HG02973 (cell line): ENCODE data around the gene COMMD10.

Experiments
- ATAC-seq: cut with Tn5 transposase; IDR thresholded peaks from one replicate; pipeline ENCODE4 v1.9.1; 2021; ENCODE audit warnings: moderate library complexity; ENCODE audit not compliant: unreplicated experiment

The COMMD10 gene

DNA sequence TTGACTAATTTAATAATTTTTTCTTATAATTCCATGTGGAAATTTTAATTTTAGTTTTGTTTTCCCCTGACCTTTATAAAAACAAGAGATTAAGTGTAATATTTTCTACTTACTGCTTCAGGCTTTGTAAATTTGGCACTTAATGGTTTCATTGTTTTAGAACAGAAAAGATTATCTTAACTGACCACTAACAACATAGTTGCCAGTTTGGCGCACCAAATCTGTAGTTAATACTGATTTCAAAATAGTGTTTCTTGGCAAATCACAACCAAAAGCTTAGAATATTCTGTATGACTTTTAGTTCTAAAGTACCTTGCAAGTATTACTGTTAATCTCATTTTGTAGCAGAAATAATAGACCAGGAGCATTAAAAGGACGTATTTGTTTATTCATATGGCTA lies 124.3 kb downstream of the COMMD10 start:
- ATAC-seq = no peak

GRCh38 chr5:116212225-116212624 lies 127.4 kb downstream of the COMMD10 start:
- no peak for ATAC-seq

- no peak for ATAC-seq
Observed at GRCh38 chr5:116216246-116216645, 131.4 kb downstream of the COMMD10 start.

DNA sequence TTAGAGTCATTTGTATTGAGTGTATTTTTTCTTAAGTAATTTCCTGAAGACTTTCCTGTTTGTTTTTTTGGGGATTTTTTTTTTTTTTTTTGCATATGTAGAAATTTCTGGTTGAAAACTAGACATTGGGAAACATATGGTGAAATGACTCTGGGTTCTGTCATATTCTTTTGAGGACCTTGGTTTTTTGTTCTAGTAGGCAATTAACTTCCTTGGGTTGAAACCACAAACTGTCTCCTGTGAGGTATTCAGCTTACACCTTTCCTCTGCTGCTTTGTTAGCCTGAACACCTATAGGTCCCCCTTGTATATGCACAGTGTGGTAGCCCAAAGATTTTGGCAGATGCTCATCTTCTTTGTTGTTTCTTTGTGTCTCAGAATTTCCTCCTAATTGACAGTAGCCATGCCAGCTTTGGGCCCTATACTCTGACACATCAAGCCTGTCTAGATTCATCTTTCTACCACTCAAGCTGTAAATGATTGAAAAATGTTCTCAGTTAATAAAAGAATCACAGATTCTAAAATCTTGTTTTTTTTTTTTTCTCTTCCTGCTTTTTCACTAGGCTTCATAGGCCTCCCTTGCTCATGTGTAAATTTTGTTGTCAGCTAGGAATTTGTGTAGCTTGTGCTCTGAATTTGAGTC lies 140.6 kb downstream of the COMMD10 start:
- ATAC-seq = no peak

- no peak for ATAC-seq
Observed at GRCh38 chr5:116229131-116229689, 144.4 kb downstream of the COMMD10 start.

- ATAC-seq = no peak
Observed at GRCh38 chr5:116231288-116231687, 146.5 kb downstream of the COMMD10 start.

DNA sequence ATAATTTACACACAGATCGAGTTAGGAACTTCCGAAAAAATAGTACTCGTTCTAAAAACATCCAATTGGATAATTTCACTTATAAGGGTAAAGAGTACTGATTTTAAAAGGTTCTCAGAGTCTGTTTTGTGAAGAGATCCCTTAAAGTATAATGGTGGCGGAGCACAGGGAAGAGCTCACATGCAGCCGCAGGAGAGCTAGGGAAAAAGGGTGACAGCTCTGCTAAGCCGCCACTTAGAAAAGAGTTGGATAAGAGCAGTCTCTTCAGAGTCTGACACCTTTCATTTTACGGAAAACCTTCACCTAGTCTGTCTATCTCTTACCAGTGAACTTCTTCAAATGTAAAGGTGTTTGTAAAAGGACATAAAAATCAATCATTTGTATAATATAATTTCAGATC lies 149.9 kb downstream of the COMMD10 start:
- ATAC-seq = no peak

- ATAC-seq = no peak
Observed at GRCh38 chr5:116237917-116238500, 153.2 kb downstream of the COMMD10 start.

GRCh38 chr5:116242343-116242742 lies 157.5 kb downstream of the COMMD10 start:
- ATAC-seq = no peak

GRCh38 chr5:116248432-116248831 lies 163.6 kb downstream of the COMMD10 start:
- no peak for ATAC-seq

- no peak for ATAC-seq
Observed at GRCh38 chr5:116249648-116250047, 164.8 kb downstream of the COMMD10 start.

DNA sequence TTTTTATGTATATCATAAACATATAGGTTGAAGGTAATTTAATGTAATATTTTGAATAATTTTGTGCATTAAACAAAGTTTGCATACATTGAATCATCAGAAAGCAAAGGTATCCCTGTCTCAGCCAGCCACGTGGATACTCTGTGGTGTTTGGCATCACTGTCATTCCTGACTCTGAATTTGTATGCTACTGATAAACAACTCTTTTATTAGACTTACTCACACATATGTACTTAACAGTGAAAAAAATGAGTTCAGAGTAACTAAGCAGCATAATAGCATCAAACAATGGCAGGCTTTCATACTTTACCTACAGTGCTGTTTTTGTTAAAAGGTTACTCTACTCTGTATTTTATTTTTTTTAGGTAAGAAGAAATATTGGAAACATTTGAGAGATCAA lies 171.9 kb downstream of the COMMD10 start:
- no peak for ATAC-seq

DNA sequence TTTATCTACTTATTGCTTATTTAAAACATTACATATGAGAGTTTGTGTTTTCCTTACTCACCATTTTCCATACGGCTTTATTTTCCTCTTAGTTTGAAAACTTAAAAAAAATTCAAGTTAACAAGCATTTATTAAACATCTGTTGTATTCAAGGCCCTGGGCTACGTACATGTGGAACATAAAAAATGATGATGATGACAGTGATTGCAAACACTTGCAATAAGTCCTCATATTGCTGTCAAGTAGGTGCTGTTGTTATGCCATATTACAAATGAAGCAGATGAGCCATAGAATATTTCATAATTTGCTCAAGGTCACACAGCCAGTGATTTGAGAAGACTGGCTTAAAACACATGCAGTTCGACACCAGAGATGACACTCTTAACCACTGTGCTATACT lies 180.6 kb downstream of the COMMD10 start:
- no peak for ATAC-seq

DNA sequence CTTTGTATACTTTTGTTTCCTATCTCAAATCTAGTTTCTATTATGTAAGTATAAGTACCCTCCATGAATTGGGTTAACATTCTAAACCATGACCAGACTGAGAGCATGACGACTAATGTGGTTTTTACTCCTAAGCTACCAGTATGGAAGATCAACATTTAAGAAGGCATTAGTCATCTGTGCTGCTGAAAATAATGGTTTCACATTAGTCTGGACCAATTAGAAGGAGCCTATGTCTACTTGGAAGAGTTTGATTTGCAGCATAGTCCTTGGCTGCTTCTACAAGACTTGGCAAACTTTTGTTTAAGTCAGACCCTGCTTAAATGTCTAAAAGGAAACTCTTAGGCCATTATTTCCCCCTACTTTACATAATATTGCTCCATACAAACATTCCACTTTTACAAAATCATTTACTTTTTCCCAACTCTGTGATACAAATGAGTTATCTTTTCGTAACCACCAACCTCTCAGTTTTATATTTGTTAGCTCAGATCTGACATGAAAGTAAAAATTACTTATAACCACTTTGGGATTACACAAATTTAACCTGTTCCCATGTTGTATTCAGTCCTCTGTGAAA lies 186.7 kb downstream of the COMMD10 start:
- ATAC-seq = peak; percentile 76

DNA sequence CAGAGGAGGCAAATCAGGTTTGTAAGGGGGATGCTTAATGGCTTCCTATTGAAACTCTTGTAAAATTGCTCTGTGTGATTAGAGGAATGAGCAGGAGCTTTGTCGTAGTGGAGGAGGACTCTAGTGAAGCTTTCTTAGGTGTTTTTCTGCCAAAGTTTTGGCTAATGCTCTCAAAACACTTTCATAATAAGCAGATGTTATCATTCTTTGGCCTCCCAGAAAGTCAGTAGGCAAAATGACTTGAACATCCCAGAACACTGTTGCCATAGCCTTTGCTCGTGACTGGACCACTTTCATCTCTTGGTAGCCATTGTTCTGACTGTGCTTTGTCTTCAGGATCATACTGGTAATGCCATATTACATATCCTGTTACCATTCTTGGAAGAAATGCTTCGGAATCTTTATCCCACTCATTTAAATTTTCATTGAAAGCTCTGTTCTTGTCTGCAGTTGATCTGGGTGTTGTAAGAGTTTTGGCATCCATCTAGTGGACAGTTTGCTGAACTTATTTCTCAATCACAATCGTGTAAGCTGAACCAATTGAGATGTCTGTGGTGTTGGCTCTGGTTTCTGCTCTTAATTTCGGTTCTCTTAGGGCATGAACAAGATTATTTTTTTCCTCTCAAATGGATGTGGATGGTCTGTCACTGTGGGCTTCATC lies 187.6 kb downstream of the COMMD10 start:
- no peak for ATAC-seq

GRCh38 chr5:116273448-116274242 lies 188.8 kb downstream of the COMMD10 start:
- peak; percentile 87 for ATAC-seq

DNA sequence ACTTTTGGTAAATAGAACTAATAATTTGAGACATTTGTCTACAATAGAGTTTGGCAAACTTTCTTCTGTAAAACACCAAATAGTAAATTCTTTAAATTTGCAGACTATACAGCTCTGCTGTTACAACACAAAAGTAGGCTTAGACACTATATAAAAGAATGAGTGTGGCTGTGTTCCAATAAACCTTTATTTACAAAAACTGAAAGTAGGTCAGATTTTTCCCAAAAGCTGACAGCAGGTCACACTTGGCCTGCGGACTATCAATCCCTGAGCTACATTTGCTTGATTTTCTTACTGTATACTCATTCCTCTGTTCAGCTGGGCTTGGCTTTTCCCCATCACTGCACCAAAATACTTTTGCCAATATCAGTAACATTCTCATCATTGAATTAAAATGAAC lies 189.4 kb downstream of the COMMD10 start:
- ATAC-seq = no peak

- ATAC-seq = no peak
Observed at GRCh38 chr5:116275282-116275681, 190.5 kb downstream of the COMMD10 start.

- ATAC-seq = no peak
Observed at GRCh38 chr5:116276952-116277351, 192.1 kb downstream of the COMMD10 start.

DNA sequence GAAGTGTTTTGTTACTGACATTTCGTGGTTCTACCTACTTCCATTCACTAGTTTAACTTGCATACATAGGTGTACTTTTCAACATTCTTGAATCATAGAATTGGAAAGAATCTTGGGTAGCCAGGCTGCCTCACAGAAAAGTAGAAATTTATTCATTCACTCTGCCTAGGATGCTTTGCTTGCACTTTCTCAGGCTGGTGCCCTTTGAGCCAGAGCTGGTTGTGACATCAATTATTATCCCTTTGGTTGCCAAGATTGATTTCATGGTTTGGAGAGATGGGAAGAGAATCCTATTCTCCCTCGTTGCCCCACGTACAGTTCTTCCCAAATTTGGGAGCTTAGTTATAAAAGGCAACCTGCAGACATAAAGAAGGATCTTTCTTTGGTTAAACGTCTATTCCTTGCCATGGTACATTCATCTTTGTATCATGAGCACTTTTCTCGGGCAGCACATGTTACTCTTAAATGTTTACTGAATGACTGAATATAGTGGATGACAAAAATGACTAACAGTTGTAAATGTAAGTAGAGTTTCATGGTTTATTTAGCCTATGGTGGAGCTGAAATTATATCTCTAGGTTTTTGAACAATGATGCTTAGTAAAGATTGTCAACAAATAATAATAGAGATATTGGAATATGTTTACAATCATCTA lies 195.5 kb downstream of the COMMD10 start:
- ATAC-seq = no peak
